ENCODE measurements around the gene SKI.

DNA sequence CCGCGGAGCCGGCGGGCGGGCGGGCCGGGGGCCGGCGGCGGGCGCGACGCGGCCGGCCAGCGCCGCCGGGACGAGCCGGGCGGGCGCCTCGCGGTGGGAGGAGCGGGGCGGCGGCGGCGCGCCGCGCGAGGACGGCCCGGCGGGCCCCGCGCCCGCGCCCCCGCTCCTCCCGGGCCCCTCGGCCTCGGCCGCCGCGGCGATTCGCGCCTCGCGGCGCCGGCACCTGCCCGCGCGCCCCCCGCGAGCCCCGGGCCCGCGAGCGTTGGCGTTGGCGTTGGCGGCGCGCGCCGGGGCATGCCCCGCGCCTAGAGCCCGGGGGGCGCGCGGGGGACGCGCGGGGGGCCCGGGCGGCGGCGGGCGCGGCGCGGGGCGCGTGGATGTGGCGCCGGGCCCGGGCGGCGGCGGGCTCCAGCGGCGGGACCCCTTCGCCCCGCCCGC, at the start of gene SKI:
- TF ChIP-seq POLR2AphosphoS5 (IDR thresholded peaks at IDR 0.05; ENCODE audit: low read depth, low read length) (no peak), TAF1 (IDR thresholded peaks at IDR 0.05; ENCODE audit: borderline replicate concordance, low read depth, low read length) (no peak), POLR2A (IDR thresholded peaks at IDR 0.05; ENCODE audit: low read depth, low read length) (no peak)

All from GM12892 (cell line).